Suppressor macrophage (primary cell): ENCODE results near the gene SLC50A1.
"Not testable (repeated sequence)": the region's sequence is repeated elsewhere in the genome, so short reads cannot be mapped to it uniquely, and the experiment has no call there.

Experiments
- DNase-seq, 4 experiments: peaks; one replicate each; pipeline ENCODE4 v3.0.0-alpha.2; 2020 to 2022

Gene SLC50A1

DNA sequence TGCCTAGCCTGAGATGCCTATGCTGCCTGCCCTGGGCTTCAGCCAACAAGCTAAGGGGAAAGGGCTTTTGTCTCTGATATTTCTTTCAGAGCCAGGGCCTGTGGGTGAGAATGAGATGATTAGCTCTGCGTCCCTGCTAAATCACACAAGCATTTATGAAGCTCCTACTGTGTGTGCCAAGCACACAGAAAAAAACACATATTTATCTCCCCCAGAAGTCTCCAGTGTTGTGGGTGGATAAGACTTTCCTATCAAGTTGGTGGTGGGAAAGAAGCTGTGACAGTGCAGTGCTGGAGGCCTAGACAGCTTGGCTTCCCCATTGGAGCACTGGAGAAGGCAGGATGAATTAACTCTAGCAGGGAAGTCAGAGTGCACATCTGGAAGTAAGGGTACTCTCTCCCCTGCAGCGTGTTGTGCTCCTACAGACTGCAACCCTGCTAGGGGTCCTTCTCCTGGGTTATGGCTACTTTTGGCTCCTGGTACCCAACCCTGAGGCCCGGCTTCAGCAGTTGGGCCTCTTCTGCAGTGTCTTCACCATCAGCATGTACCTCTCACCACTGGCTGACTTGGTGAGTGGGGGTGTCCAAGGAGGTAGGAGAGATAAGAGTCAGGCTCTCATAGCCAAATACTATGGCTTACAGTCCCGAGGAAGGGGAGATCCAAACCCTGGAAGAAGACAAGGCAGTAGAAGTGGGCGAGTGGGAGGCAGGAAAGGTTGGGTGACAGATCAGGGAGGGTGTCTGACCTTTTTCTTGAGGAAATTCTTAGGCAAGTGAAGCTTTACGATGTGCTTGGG, 1.7 kb downstream of the SLC50A1 start:
- no peak for DNase-seq

GRCh38 chr1:155139895-155140629, 4.4 kb downstream of the SLC50A1 start, which contains the start of gene DPM3:
TSS of gene DPM3 (minus strand) at chr1:155140531. CDS start at chr1:155140240, 291 bp downstream.
- DNase-seq, result peak; percentile 92 to 95 (median 94)

GRCh38 chr1:155140630-155140953, 4.9 kb downstream of the SLC50A1 start:
- DNase-seq, result no peak

- DNase-seq, result peak; percentile 42 to 73 (median 52)
These were observed 6.1 kb downstream of the SLC50A1 start for GRCh38 chr1:155141749-155142148.

DNA sequence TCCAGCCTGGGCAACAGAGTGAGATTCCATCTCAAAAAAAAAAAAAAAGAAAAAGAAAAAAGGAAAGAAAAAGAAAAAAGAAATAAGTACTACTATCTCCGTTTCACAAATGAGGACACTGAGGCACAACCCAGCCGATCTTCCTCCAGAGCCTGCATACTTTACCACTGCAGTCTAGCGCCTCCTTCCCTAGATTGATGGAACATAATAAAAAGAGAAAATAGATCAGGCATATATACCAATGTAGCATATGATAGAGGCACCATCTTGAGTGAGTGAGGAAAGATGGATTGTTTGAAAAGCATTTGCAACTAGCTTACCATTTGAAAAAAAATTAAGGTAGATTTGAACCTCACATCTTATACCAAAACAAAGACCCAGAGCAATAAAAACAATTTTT, 9.8 kb downstream of the SLC50A1 start:
- no peak for DNase-seq

DNA sequence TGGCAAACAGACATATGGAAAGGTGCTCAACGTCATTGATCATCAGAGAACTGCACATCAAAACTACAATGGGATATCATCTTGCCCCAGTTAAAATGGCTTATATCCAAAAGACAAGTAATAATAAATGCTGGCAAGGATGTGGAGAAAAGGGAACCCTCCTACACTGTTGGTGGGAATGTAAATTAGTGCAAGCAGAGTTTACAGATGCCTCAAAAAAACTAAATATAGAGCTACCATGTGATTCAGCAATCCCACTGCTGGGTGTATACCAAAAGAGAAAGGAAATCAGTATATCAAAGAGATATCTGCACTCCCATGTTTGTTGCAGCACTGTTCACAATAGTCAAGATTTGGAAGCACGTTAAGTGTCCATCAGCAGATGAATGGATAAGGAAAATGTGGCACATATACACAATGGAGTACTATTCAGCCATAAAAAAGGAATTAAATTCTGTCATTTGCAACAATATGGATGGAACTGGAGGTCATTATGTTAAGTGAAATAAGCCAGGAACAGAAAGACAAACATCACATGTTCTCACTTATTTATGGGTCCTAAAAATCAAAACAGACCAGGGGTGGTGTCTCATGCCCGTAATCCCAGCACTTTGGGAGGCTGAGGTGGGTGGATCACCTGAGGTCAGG, 20.5 kb downstream of the SLC50A1 start:
- DNase-seq, result peak in 2 of 4 experiments; percentile 37 to 41

- DNase-seq, result no peak
These were observed 23.3 kb downstream of the SLC50A1 start for GRCh38 chr1:155158991-155159390.

GRCh38 chr1:155160128-155160527, 24.5 kb downstream of the SLC50A1 start:
- no peak for DNase-seq

GRCh38 chr1:155162631-155163030, 27.0 kb downstream of the SLC50A1 start:
- DNase-seq, result not testable (repeated sequence)

GRCh38 chr1:155163785-155164184, 28.1 kb downstream of the SLC50A1 start:
- not testable (repeated sequence) for DNase-seq

DNA sequence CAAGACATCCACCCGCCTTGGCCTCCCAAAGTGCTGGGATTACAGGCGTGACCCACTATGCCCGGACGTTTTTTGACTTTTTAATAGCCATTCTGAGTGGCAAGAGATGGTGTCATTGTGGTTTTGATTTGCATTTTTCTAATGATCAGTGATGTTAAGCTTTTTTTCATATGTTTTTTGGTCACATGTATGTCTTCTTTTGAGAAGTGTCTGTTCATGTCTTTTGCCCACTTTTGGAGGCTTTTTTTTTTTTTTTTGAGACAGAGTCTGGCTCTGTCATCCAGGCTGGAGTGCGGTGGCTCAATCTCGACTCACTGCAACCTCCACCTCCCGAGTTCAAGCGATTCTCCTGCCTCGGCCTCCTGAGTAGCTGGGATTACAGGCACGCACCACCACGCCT, 29.0 kb downstream of the SLC50A1 start:
- not testable (repeated sequence) for DNase-seq

- DNase-seq, result no peak
These were observed 30.4 kb downstream of the SLC50A1 start for GRCh38 chr1:155166051-155166470.

GRCh38 chr1:155166471-155167165, 31.0 kb downstream of the SLC50A1 start:
- peak in 3 of 4 experiments; percentile 23 to 62 (median 39) for DNase-seq

DNA sequence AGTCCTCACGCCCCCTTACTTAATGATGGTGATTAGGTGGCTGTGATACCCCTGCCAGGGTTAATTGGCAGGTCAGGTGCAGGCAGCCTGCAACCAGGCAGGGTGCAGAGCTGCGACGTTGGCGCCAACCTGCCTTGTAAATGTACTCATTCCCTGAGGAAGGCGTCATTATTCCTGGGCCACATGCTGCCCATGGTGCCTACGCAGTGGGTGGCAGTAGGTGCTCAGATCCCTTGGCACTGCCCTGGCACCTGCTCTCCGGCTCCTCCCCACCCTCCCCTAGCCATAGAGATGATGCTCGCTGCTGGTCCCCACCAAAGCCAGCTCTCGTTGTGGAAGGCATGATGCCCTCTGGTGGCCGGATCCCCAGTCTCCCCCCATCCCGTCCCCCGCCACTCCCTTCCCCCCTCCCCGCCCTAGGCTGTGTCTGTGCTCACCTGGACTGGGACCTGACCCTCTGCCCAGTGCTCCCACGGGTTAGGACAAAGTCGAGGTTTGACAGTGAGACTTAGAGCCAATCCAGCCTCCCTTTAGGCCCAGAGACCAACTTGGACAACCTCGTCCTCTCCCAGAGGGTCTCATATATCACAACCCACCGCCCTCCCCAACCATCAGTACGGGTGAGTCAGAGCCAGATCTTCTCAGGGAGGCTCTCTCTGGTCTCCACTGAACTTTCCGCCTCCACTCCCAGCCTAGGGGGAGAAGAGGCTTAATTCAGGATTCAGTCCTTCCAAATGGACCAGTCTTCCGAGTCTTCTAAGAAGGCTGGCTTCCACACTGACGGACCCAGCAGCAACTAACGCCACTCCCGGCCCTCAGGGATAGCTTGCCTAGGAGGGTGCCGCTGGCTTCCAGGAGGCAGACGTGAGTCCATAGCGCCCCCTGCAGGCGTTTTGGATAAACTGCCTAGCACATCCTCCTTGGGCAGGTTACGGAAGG, 31.8 kb downstream of the SLC50A1 start:
- DNase-seq, result peak; percentile 92 to 95 (median 94)

DNA sequence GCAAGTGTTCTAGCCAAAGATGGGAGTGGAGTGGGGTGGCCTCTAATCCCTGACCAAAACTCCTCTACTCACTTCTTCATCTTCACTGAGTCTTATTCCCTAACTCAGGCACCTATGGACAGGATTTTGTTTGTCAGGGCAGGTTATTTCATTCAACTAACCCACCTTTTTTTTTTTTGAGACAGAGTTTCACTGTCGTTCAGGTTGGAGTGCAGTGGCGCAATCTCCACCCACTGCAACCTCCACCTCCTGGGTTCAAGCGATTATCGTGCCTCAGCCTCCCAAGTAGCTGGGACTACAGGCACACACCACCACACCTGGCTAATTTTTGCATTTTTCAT, 32.4 kb downstream of the SLC50A1 start:
- DNase-seq, result not testable (repeated sequence)

DNA sequence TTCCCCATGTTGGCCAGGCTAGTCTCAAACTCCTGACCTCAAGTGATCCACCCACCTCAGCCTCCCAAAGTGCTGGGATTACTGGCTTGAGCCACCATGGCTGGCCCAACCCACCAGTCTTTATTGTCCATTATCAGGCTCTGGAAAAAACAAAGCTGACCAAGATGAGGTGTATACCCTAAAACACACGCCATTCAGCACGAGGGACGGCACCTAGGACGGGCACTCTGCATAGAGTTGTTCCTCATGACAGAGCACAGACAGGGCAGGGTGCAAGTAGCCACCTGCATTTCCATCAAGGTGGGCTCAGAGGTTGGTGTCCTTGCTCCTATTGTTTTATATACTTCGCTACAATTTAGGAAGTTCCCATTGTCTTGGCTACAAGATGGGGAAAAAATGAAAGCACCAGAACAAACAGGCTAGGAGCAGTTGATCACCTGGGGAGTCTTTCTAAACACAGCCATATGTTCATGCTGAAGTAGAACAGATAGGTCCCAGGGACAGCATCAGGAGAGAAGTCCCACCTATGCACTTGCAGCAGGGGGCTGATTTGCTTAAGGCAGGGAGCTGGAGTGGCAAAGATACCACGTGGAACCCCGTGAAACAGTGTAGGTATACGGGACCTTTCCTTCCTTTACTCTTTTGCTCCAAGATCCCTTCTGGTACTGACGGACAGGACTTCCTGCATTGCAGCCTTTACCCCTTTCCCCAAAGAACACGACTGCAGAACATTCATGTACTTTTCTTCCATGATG, 33.0 kb downstream of the SLC50A1 start:
- DNase-seq, result no peak

DNA sequence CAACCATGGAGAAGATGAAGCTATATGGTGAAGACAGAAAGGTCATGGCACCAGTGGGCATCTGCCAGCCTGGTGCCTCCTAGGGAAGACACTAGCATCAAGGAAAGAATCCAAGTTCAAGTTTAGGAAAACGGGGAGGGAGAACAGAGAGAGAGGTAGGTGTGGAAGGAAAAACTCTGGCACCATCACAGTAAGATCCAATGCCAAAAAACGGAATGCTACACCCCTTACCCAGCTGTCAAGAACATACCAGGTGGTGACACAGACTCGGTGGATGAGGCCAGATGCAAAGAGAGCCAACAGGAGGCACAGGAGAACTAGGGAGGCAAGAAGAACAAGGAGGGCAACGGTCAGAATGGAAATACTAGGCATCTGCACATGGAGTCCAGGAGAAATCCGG, 33.9 kb downstream of the SLC50A1 start:
- no peak for DNase-seq

GRCh38 chr1:155170101-155170785, 34.6 kb downstream of the SLC50A1 start:
- no peak for DNase-seq

- no peak for DNase-seq
These were observed 35.2 kb downstream of the SLC50A1 start for GRCh38 chr1:155170806-155171205.
